ENCODE data around the gene RAC2.

RAC2 gene

DNA sequence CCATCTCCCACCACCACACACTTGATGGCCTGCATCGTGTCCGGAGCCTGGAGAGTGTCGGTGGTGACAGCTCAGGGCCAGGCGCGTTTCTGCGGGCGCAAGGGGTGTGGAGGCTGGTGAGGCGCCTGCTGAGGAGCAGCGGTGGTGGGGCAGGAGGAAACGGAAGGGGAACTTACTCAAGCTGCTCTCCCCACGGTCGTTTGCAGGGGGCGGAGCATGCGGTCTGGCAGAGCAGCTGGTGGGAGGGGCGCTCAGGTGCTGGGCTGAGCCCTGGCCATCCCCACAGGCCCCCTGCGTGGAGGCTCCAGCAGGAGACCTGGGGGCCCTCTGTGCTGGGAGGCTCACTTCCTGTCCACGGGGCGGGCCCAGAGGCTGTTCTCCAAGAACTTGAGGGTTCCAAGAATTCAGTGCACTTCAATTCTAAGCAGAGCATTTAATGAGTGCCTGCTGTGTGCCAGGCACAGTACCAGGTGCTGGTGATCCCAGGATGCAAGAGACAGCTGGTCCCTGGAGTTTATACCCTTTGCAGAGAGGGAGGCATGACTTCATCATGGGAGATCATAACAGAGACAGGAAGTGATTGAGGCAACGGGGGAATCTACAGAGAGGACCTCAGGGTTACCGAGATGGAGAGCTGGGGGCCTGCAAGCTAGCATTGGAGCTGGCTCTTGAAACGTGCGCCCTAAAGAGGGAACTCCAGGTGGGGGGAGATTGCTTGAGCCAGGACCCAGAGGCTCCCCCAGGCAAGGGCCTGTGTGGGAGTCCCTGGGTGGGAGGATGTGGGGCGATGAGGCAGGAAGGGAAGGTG lies at the start of gene RAC2:
TSS of gene RAC2 (minus strand) at position 156 of the 808 bp plus-strand sequence. CDS start at position 35, 121 bp downstream.
- DNase-seq (ENCODE audit: low read depth) = no peak

DNA sequence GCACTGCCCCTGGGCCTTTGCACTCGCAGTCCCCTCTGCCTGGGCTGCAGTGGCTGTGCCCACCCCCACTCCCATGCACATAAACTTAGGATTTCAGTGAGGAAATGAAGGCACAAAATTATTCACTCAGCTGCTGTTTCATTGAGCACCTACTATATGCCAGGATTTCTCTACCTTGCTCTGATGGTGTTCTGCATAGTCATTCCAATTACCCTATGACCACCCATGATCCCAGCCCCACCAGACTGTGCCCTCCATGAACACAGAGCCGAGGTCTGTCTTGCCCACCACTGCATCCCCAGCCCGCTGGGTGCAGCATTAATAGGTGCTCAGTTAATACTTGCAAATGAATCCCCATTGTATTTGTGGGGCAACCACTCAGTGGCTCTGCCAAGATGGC lies 49.1 kb upstream of the RAC2 start:
- no peak for DNase-seq (ENCODE audit: low read depth)

DNA sequence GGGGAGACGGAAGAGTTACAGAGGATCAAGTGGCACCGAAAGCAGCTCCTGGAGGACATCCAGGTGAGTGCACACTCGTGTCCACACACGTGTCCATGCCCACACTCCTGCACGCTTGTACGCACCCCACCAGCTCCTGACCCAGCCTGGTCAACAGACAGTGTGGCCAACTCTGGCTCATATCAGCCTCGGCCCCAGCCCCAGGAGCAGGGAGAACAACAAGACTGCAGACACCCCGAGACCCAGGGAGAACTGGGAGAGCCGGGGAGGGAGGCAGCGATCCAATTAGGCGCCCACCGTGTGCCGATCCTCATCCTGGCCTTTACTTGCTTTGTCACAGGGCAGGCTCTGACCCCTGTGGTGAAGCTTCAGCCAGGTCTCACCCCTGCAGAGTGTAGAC lies 48.6 kb upstream of the RAC2 start:
- DNase-seq (ENCODE audit: low read depth) = no peak

DNA sequence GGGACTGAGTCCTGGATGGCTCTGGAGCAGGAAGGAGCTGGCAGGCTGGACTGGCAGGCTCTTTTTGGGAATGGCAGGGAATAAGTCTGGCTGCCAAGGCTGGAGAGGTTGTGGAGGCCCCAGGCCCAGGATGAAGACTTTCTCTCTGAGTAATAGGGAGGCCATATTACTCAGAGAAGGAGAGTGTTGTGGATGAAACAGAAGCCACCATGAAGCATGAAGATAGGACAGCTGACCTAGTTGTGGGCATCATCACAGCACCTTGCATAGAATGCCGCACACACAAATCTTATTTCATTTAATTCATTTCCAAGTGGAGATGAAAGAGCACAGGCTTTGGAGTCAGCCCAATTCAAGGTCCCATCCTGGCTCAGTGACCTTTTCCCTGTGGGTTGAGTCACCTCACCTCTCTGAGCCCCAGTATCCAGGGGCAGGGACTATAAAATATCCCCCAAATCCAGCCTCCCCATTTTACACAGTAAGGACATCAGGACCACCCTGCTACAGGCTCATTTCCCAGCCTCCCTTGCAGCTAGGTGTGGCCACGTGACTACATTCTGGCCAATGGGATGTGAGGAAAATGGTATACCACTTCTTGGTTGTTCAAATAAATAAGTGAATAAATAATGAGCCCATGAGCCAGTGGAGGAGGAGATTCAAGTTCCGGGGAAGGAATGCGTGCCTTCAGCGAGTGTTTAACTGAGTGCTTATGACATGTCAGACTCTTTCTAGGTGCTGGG lies 47.7 kb upstream of the RAC2 start:
- no peak for DNase-seq (ENCODE audit: low read depth)

DNA sequence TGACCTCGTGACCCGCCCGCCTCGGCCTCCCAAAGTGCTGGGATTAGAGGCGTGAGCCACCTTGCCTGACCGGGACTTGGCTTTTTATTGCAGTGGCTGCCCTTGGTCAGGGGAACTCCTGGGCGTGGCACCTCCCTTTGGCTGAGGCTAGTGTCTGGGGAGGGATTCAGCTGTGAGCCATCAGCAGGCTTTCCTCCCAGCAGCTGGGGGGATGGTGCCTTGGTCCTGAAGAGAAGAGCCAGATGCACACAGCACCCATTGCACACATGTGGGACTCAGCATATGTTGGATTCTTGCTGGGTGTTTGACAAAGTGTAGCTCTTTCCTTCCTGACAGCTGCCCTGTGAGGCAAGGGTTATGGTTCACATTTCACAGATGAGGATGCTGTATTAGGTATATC lies 46.7 kb upstream of the RAC2 start:
- no peak for DNase-seq (ENCODE audit: low read depth)

DNA sequence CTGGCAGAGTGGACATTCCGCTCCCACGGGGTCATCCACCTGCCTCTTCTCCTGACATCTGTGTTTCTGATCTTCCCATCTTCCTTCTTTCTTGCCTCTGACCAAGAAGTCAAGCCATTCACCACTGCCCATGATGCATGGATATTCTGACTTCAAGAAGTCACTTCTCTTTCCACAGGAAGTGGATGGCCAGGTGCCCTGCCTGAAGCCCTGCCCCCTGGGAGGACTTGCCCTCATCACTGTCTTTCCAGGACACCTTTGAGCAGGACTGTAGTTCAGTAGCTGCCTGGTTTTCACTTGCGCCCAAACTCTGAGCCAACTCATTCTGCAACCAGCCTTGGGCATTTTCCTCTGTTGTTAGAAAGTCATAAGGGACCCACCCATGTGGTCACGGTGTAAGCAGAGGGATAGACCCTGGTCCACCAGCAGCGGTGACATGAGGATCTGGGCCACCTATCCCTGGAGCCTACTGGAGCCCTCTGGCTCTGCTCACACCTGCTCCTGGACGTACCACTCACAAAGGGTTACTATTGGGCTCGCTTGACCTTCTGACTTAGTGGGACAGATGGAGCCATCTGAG lies 45.2 kb upstream of the RAC2 start:
- DNase-seq (ENCODE audit: low read depth) = no peak

DNA sequence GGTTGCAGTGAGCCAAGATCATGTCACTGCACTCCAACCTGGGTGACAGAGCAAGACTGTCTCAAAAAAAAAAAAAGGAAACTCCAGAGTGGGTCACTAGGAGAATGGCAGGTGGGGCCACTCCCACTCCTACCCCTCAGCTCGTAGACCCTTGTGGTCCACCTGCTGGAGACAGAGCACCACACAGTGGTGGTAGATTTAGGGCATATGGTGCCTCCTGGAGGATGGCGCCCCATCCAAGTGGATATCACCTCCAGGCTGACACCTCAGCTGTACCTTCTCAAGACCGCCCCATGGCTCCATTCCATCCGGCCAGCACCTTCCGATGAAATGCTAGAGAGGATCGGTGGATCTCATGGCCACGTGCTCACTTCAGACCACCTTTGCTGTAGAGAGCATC lies 44.5 kb upstream of the RAC2 start:
- no peak for DNase-seq (ENCODE audit: low read depth)

DNA sequence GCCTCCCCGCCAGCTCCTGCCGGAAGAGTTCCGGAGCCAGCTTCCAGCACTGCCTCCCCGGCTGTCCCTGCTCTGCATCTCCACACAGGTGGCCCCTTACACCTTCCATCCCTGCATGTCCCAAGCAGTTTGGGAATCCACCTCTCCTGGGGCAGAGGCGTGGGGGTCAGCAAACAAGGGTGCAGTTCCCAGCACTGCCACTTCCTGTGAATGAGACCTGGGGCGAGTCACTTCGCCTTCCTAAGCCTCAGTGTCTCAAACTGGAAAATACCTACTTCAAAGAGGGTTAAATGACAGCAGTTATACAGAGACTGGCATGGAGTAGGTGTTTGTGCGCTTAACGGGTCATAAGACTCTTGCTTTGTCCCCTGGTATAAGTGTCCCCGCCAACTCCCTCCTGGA lies 43.5 kb upstream of the RAC2 start:
- DNase-seq (ENCODE audit: low read depth) = no peak

DNA sequence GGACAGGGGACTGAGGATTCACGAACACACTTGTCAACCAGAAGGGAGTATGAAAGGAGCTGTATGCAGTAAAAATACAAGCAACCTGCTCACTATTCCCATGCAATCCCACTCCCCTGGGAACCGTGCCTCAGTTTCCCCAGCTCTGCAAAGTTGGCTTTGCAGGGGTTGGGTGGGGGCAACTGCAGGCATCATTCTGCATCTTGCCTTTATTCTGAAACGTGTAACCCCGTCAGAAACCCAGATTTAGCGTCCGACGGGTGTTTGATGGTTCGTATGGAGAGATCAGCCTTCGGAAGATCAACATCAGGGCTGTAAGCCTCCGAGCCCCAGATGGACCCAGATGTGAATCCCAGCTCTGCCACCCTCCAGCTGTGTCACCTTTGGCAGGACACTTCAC lies 41.9 kb upstream of the RAC2 start:
- DNase-seq (ENCODE audit: low read depth) = no peak

DNA sequence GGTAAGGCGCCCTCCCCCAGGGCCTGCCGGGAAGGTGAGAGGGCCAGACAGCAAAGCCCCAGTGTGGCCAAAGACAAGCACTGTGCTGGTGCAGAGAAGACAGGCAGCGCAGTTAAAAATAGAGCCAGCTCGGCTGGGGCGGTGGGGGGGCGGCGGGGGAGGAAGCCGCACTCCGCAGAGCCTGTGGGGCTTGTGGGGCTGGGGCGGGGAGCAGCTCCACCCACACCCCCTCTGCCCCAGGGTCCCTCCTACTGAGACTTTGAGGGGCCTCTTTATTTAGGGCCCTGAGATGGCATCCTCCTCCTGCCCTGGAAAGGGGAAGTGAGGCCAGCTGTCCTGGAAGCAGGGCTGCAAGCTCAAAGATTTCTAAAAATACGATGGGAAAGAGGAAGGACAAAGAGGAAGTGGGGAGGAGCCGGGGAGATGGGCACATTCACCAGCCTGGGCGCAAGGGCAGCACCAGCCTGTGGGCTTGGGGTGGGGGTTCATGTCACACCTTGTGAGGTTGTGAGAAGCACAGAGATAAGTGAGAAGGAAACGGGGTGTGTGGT lies 40.8 kb upstream of the RAC2 start:
- no peak for DNase-seq (ENCODE audit: low read depth)

DNA sequence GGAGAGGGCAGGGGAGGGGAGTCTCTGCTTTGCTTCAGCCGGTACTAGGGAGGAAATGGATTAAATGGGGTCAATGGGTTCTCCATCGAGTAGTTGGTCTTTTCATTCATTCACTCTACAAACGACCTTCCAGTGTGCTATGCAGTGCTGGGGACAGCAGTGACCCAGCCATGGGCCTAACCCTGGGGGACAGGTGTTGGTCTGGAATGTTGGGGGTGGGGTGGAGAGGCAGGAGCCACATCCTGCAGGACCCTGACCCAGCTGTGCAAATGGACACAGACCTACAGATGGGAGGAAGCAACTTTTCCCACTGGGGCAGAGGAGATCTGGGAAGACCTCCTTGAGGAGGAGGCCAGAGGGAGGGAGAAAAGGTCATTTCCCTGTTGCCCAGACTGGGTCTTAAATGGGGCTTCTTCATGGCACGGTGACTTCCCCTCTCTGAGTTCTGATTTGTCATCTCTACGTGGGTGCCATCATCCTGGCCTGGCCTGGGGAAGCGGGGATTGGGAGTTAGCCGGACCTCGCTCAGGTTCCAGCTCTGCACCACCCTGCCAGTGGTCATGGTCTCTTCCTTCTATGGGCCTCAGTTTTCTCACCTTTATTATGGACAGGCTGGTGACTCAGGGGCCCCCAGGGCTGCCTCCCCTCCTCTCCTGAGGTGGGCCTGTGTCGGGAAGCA lies 40.2 kb upstream of the RAC2 start:
- no peak for DNase-seq (ENCODE audit: low read depth)

DNA sequence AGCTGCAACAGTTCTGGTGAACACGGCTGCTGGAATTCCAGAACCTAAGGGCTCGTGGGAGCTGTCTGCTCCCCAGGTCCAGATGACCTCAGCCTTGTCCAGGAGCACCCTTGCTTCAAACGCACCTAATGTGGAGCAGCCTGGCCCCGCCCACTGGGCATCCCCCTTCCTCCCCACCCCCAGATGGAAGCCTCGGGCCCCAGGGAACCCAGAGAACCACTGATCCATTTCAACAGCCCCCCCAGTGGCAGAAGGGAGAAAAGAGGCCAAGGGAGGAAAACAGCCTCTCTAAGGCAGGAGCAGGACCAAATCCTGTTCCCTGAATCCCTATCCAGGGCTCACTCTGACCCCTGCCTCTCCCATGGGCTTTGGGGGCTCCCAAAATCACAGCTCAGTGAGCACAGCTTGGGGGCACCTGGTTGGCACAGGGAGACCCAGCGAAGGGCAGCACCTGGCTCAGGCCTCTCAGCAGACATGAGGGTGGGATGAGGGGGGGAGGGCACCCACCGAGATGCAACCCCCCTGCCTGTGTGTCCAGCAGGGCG lies 39.4 kb upstream of the RAC2 start:
- DNase-seq (ENCODE audit: low read depth) = no peak

DNA sequence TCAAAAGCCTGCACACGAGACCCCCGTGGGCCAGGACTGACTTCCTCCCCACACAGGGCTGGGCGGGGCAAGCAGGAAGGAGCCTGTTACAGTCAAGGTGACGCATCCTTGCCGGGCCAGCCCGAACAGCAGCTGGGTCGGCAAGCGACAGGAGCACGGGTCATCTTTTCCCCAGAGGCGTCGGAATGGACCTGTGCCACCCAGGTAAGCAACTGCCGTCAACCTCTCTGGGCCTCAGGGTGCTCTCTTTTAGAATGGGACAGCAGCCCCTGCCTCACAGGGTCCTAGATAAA lies 38.3 kb upstream of the RAC2 start, which contains the start of gene CYTH4:
TSS of gene CYTH4 (plus strand) at position 124 of the 293 bp plus-strand sequence. CDS start at position 186, 62 bp downstream.
- no peak for DNase-seq (ENCODE audit: low read depth)

DNA sequence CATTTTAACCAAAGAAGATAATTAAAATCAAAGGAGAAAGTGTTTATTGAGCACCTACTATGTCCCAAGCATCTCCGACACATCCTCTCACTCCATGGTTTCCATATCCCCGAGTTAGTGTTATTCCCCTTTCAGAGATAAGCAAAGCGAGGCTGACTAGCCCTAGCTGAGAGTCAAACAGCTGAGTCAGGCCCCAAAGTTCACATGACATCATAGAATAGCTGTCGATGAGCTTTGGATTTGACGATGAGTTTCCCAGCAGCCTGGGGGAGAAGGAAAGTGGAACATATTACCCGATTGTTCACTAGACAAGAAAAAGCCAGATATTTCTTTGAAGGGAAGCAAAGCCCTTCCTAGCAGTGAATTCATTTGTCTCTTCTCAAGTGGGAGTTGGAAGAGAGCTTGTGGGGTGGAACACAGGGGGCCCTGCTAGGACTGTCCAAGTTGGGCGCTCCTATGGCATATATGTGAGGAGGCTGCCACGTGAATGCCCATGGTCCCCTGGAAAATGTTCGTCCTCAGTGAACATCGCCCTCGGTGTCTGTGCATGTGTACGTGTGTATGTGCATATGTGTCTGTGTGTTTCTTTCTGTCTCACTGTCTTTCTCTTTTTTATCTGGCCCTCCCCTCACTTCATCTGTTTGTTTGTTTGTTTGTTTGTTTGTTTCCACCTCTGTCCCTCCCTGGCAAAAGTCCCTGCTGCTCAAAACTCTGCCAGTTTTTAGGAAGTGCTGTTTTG lies 37.7 kb upstream of the RAC2 start:
- DNase-seq (ENCODE audit: low read depth) = no peak

DNA sequence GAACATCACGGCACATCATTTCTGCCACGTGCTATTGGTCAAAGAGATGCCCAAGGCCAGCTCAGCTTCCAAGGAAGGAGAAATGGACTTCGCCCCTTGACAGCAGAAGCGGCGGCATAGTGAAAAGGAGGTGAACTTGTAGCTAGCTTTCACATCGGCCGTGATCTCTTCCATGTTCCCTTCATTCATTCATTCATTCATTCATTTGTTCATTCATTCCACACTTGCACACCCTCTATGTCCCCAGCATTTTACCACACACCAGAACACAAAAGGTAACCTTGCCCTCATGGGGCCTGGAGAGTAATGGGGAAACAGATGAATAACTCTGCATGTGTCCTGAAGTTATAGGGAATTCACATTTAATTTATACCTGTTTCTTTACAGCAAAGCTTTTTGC lies 37.1 kb upstream of the RAC2 start:
- no peak for DNase-seq (ENCODE audit: low read depth)

DNA sequence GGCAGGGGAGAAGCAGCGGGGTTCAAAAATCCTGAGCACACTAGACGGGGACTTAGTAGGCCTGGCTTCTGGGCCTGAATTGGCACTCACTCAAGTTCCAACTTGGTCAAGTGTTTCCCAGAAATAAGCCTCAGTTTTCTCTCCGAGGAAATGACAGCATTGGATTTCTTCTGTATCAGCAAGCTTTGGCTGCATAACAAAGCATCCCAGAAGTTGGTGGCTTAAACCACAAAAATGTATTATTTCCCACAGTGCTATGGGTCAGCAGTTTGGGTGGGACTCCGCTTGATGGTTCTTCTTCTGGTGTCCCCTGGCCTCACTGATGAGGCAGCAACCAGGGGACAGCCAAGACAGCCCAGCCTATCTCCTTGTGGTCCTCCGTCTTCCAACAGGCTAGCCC lies 36.6 kb upstream of the RAC2 start:
- no peak for DNase-seq (ENCODE audit: low read depth)

DNA sequence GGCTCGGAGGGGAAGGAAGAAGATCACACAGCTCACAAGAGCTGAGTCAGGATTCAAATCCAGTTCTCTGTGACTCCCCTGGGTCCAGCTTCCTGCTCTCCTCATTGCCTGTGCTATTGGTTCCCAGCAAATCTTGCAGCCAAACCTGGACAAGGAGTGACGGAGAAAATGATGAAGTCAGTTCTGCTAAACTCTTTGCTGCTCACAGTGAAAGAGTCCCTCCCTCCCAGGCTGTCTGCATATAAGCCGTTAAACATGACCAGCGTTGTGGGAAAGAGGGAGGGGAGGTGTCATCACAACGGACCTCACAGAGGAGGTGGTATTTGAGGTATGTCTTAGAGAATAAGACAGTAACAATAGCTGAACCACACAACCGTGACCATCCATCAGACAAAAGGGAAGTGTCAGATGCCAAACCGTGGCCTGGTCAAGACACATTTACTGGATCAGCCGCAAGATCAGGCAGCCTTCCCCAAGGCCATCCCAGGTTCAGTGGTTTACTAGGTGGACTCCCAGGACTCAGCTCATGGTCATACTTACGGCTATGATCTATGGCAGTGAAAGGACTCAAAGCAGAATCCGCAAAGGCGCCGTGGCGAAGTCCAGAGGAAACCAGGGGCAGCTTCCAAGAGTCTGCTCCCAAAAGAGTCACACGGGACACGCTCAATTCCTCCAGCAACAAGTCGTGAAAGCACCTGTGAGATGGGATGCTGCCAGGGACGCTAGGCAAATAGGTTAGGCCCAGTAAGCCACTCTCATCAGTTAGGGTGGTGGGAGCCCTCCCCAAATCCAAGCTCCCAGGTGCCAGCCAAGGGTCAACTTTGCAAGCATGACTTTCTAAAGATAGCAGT lies 35.5 kb upstream of the RAC2 start:
- DNase-seq (ENCODE audit: low read depth) = no peak

DNA sequence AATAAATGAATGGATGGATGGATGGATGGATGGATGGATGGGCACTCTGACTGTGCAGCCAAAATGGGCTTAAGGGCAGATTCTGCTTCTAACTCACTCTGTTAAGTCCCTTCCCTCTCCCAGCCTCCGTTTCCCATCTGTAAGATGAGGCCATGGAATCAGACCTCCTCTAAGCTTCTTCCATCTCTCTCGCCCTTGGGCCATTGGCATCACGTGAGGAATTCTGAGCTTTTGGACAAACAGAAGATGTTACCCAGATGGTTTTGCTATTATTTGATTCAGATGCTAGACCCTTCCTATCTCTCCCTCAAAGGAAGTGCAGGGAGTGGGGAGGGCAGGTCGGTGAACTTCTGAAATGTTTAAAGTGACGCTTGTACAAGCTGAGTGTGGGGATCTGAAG lies 34.2 kb upstream of the RAC2 start:
- no peak for DNase-seq (ENCODE audit: low read depth)

DNA sequence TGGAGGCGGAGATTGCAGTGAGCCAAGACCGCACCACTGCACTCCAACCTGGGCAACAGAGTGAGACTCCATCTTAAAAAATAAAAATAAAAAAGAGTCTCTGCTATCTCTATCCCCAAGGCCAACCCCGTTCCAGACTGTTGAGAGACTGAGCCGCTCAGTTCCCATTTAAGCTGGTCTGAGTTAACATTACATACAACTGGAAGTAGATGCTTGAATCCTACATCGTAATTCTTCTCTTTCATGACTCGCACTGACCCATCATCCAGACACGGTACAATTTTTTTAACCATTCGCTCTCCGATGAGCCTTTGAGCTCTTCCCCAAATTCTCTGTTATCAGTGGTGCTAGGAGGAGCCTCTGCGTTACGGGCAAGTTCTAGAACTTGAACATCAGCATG lies 33.3 kb upstream of the RAC2 start:
- DNase-seq (ENCODE audit: low read depth) = no peak

DNA sequence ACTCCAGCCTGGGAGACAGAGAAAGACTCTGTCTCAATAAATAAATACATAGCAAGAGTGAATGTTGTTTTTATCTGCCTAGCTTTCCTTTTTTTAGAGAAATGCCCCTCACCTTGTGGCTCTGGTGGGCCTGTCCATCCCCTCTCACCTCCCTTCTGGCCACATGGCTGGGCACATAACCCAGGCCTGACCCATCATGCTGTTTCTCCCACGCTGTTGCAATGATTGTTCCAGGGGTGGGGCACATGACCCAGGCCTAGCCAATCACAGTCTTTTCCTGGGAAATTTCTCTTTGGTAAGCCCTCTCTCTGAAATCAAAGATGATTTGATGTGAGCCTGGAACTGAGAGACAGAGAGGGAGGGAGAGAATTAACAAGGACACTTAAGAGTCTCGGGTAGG lies 32.7 kb upstream of the RAC2 start:
- no peak for DNase-seq (ENCODE audit: low read depth)

DNA sequence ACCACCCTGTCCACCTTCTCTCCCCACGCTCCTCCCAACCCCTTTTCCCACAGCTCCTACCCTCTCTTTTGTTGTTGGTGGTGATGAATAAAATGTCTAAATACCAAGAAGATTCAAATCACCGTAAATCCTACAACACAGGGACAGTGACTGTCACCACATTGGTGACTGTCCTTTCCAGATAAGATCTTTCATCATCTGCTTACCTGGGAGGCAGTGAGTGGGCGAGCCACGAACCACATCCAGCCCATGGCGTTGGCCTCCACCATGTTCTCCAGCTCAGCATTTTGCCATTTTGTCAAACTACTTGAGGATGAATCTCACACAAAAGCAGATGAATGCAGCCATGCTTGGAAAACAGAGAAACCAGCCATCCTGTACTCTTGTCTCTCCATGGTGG lies 31.6 kb upstream of the RAC2 start:
- no peak for DNase-seq (ENCODE audit: low read depth)
